Ovary (tissue), 3 donors: Measurements from ENCODE around the gene HLX.

ENCODE experiments used
- CTCF ChIP-seq, 3 donors: fragments of 450-650 bp in 2 of 3; fragments of 200-600 bp in 1 of 3; IDR thresholded peaks; one replicate each; pipeline versions ENCODE4 v1.5.1 to v1.8.0; 2016 to 2022; ENCODE audit warnings: antibody characterized with exemption in 3 of 3, mild to moderate bottlenecking in 1 of 3
- EP300 ChIP-seq: sonication (generic); formaldehyde crosslinking; IDR thresholded peaks from one replicate; pipeline ENCODE4 v1.6.1; 2017; ENCODE audit warnings: antibody characterized with exemption
- POLR2A ChIP-seq: fragments of 450-650 bp; IDR thresholded peaks from one replicate; pipeline ENCODE4 v1.6.1; 2017; ENCODE audit warnings: antibody characterized with exemption, mild to moderate bottlenecking, moderate library complexity
- donor health status: DM: no; HTN: no; CAD: no.

DNA sequence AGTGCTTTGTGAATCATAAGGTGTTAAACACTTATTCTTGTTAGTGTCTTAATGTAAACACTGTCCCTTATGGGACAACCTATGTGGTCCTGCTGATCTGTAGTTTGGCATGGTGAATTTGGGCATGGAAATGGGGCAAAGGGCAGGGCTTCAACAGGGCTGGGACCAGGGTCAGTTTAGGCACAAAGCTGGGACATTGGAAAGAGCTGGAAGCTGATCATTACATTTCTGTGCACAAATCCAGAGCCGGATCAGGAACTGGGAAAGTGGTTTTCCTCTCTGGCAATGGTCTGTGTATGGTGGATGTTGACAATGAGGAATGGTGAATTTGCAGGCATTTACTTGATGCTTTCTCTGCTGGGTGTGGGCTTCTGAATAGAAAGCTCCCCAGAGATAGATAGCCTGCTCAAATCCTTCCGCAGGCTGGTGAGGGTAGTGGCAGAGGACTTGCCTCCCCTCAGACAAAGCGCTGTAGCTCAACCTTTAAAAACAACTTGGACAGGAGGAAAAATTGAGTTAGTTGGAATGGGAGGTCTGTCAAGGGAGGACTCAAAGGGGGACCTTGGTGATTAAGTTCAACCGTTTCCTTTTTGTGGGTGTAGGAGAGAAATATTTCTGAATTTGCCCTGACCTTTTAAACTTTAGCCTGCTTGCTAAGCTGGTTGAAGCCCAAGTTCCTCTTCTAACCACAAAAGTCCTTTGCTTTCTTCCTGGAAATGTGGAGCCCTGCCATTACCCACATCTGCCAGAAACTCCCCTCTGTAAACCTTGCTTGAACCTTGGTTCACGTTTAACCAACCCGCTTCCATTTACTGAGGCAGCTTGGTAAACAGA, 35.3 kb downstream of the HLX start:
- TF ChIP-seq CTCF (IDR thresholded peaks at IDR 0.05) (no peak), POLR2A (no peak), EP300 (no peak)
